MM.1S (cell line): ENCODE data around the gene SOX2.

Source experiments
- DNase-seq: peaks from one replicate; pipeline ENCODE4 v3.0.0-alpha.2; 2015
- H2AFZ ChIP-seq: fragments of 300-600 bp; sonication (generic); 2 replicates; pipeline ENCODE4 v1.6.0; 2016; ENCODE audit warnings: antibody characterized with exemption, low read length
- H3F3A ChIP-seq: fragments of 300-600 bp; sonication (generic); 2 replicates; pipeline ENCODE4 v1.6.1; 2016; ENCODE audit warnings: mild to moderate bottlenecking, antibody characterized with exemption, low read length, moderate library complexity, mixed read lengths; ENCODE audit not compliant: insufficient read depth
- H3K27ac ChIP-seq: fragments of 300-600 bp; sonication (generic); 2 replicates; pipeline ENCODE4 v1.5.1; 2016; ENCODE audit warnings: mild to moderate bottlenecking, low read length
- H3K27me3 ChIP-seq: fragments of 300-600 bp; sonication (generic); replicated peaks from 2 replicates; pipeline ENCODE4 v1.6.0; 2016; ENCODE audit warnings: low read length; ENCODE audit not compliant: insufficient read depth
- H3K36me3 ChIP-seq: fragments of 300-600 bp; sonication (generic); replicated peaks from 2 replicates; pipeline ENCODE4 v1.6.1; 2016; ENCODE audit warnings: mild to moderate bottlenecking, low read length, mixed read lengths; ENCODE audit not compliant: insufficient read depth
- H3K4me1 ChIP-seq: fragments of 300-600 bp; sonication (generic); 2 replicates; pipeline ENCODE4 v1.6.1; 2016; ENCODE audit warnings: low read length, mixed read lengths
- H3K4me2 ChIP-seq: fragments of 300-600 bp; sonication (generic); 2 replicates; pipeline ENCODE4 v1.6.0; 2016; ENCODE audit warnings: low read depth, low read length
- H3K4me3 ChIP-seq: fragments of 300-600 bp; sonication (generic); 2 replicates; pipeline ENCODE4 v1.5.1; 2016; ENCODE audit warnings: low read length, mixed read lengths
- H3K79me2 ChIP-seq: fragments of 300-600 bp; sonication (generic); 2 replicates; pipeline ENCODE4 v1.6.1; 2016; ENCODE audit warnings: mixed run types, low read length, mixed read lengths
- H3K9ac ChIP-seq: fragments of 300-600 bp; sonication (generic); 2 replicates; pipeline ENCODE4 v1.6.1; 2016; ENCODE audit warnings: low read length, mixed read lengths
- H3K9me2 ChIP-seq: fragments of 300-600 bp; sonication (generic); replicated peaks from 2 replicates; pipeline ENCODE4 v1.6.1; 2016; ENCODE audit warnings: mild to moderate bottlenecking, low read length, mixed read lengths; ENCODE audit not compliant: insufficient read depth
- H3K9me3 ChIP-seq: fragments of 300-600 bp; sonication (generic); replicated peaks from 2 replicates; pipeline ENCODE4 v1.6.1; 2016; ENCODE audit warnings: mild to moderate bottlenecking, low read length, mixed read lengths; ENCODE audit not compliant: insufficient read depth
- H4K20me1 ChIP-seq: fragments of 300-600 bp; sonication (generic); 2 replicates; pipeline ENCODE4 v1.6.1; 2016; ENCODE audit warnings: mild to moderate bottlenecking, low read length, moderate library complexity, mixed read lengths; ENCODE audit not compliant: insufficient read depth
- CTCF ChIP-seq: fragments of 300-600 bp; sonication (generic); IDR thresholded peaks from 2 replicates; pipeline ENCODE4 v1.5.1; 2016; ENCODE audit warnings: antibody characterized with exemption, low read length, mixed read lengths
- EZH2 ChIP-seq: fragments of 300-600 bp; sonication (generic); optimal IDR thresholded peaks from 2 replicates; pipeline ENCODE3; 2017; ENCODE audit warnings: low read depth, mild to moderate bottlenecking, antibody characterized with exemption, low read length, mixed read lengths
- EZH2phosphoT487 ChIP-seq: fragments of 300-600 bp; sonication (generic); IDR thresholded peaks from 2 replicates; pipeline ENCODE4 v1.6.1; 2018; ENCODE audit warnings: antibody characterized with exemption, low read length

The SOX2 gene

DNA sequence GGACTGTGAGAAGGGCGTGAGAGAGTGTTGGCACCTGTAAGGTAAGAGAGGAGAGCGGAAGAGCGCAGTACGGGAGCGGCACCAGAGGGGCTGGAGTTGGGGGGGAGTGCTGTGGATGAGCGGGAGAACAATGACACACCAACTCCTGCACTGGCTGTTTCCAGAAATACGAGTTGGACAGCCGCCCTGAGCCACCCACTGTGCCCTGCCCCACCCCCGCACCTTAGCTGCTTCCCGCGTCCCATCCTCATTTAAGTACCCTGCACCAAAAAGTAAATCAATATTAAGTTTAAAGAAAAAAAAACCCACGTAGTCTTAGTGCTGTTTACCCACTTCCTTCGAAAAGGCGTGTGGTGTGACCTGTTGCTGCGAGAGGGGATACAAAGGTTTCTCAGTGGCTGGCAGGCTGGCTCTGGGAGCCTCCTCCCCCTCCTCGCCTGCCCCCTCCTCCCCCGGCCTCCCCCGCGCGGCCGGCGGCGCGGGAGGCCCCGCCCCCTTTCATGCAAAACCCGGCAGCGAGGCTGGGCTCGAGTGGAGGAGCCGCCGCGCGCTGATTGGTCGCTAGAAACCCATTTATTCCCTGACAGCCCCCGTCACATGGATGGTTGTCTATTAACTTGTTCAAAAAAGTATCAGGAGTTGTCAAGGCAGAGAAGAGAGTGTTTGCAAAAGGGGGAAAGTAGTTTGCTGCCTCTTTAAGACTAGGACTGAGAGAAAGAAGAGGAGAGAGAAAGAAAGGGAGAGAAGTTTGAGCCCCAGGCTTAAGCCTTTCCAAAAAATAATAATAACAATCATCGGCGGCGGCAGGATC is at the start of gene SOX2:
Gene SOX2 (plus strand): TSS at position 601 of the 811 bp plus-strand sequence. CDS start 436 bp downstream, outside the sequence.
- Histone ChIP-seq H3K79me2 (peaks cover 31% of the 10 kb centered on the region), H3K4me3 (peak within 1 kb of the TSS; percentile 89), H3K36me3 (no peaks in the 10 kb centered on the region), H3K4me2 (peak within 1 kb of the TSS; percentile 78), H3K4me1 (peaks cover 7% of the 10 kb centered on the region), H3K27me3 (no peaks in the 10 kb centered on the region), H2AFZ (peak within 1 kb of the TSS; percentile 80), H3K9me2 (no peaks in the 10 kb centered on the region), H4K20me1 (no peaks in the 10 kb centered on the region), H3K9ac (peak within 1 kb of the TSS; percentile 74), H3K27ac (peak within 1 kb of the TSS; percentile 69), H3K9me3 (no peaks in the 10 kb centered on the region), H3F3A (peaks cover 27% of the 10 kb centered on the region)
- TF ChIP-seq CTCF: no peak
- no peak for TF ChIP-seq EZH2
- TF ChIP-seq EZH2phosphoT487: no peak
- peak; percentile 98 for DNase-seq

DNA sequence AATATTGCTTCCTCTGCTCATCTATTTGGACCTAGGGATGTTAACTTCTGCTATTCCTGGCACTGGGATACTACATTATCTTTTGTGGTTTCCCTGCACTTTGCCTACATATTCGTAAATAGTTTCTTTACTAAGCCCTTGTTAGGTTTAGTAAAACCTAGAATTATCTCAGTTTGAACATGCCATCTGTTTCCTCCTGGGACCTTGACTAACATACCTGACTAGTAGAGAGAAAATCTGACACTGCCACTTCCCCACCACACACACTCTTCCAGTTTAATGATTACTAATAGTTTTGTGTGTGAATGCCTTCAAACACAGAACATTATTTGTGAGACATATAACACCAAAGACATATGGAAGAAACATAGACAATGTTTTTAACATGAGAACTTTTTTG is 28.2 kb upstream of the SOX2 start:
- Histone ChIP-seq H3K9me2 (no peaks in the 10 kb centered on the region), H3K36me3 (no peaks in the 10 kb centered on the region), H3K4me2 (no peak overlapping the region), H3K27me3 (no peaks in the 10 kb centered on the region), H3F3A (no peaks in the 10 kb centered on the region), H3K9me3 (no peaks in the 10 kb centered on the region), H3K9ac (no peak overlapping the region), H3K27ac (no peak overlapping the region), H4K20me1 (no peaks in the 10 kb centered on the region), H2AFZ (no peak overlapping the region), H3K4me3 (no peak overlapping the region), H3K79me2 (no peaks in the 10 kb centered on the region), H3K4me1 (no peaks in the 10 kb centered on the region)
- TF ChIP-seq EZH2phosphoT487 (no peak), EZH2 (no peak), CTCF (no peak)
- no peak for DNase-seq

DNA sequence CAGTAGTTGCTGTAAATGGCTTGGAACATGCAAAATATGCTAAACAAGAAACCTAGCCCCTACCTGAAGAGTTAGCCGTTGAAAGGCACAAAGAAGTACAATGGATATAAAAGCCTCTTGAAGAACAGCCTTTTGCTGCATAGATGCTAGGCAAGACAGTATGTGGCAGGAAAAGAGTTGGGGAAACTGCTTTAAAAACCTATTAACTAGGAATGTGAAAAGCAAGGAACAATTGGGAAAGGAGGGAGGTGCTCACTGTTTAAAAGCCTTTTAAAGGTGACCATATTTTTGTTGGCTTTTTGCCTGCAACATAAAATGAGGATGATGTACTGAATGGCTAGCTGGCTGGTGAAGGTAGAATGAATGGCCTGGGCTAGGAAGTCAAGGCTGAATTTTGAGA is 24.5 kb upstream of the SOX2 start:
- H3K36me3 ChIP-seq: no peaks in the 10 kb centered on the region
- H3K4me3 ChIP-seq: no peak overlapping the region
- DNase-seq: no peak
- no peaks in the 10 kb centered on the region for H3K9me3 ChIP-seq
- no peaks in the 10 kb centered on the region for H4K20me1 ChIP-seq
- H3K4me1 ChIP-seq: no peaks in the 10 kb centered on the region
- TF ChIP-seq EZH2phosphoT487 (no peak), CTCF (no peak), EZH2 (no peak)
- no peak overlapping the region for H3K27ac ChIP-seq
- no peak overlapping the region for H3K9ac ChIP-seq
- H2AFZ ChIP-seq: no peak overlapping the region
- no peaks in the 10 kb centered on the region for H3F3A ChIP-seq
- H3K79me2 ChIP-seq: no peaks in the 10 kb centered on the region
- H3K27me3 ChIP-seq: no peaks in the 10 kb centered on the region
- H3K9me2 ChIP-seq: no peaks in the 10 kb centered on the region
- no peak overlapping the region for H3K4me2 ChIP-seq
